BJ (cell line): ENCODE measurements around the gene EPS8L3. TPM values are rescaled to one million over a fixed set of nuclear protein-coding genes. Genes with fewer than 3 reads are reported as not detected.
"Not testable (repeated sequence)": the region's sequence is repeated elsewhere in the genome, so short reads cannot be mapped to it uniquely, and the experiment has no call there.

Experiments used
- CTCF ChIA-PET: fragments of 350-600 bp; formaldehyde crosslinking; extraction: SDS; loops from one replicate; lab custom pipeline; 2021; ENCODE audit warnings: antibody characterized with exemption, inconsistent platforms; lab: Yijun Ruan, JAX
- POLR2A ChIA-PET: fragments of 300-600 bp; sonication (Branson Sonifier 250); formaldehyde crosslinking; extraction: SDS; loops from one replicate; lab custom pipeline; 2021; ENCODE audit warnings: antibody characterized with exemption; lab: Charles Lee
- DNase-seq: peaks from one replicate; pipeline ENCODE4 v3.0.0-alpha.2; 2011; ENCODE audit warnings: low read depth
- H3K27me3 ChIP-seq: 2 replicates; pipeline ENCODE4 v1.6.0; 2011; ENCODE audit warnings: low read length; ENCODE audit not compliant: control insufficient read depth, insufficient read depth
- H3K36me3 ChIP-seq: 2 replicates; pipeline ENCODE4 v1.5.1; 2011; ENCODE audit warnings: low read length; ENCODE audit not compliant: control insufficient read depth, insufficient read depth
- H3K4me3 ChIP-seq: 2 replicates; pipeline ENCODE4 v1.5.1; 2011; ENCODE audit warnings: low read depth, mild to moderate bottlenecking, control low read depth, low read length
- CTCF ChIP-seq: IDR thresholded peaks from 2 replicates; pipeline ENCODE4 v1.5.1; 2011; ENCODE audit warnings: low read depth, mild to moderate bottlenecking, control low read depth, inconsistent platforms, low read length, moderate library complexity; ENCODE audit not compliant: insufficient read depth
- polyA plus RNA-seq: library from polyadenylated mRNA; depleted of rRNA; stranded (reverse); fragments of >200 nt; gene quantifications from 2 replicates; pipeline ENCODE4 v1.2.3, GENCODE V29; 2011

The EPS8L3 gene
- polyA plus RNA-seq, 1 experiment, result not detected

DNA sequence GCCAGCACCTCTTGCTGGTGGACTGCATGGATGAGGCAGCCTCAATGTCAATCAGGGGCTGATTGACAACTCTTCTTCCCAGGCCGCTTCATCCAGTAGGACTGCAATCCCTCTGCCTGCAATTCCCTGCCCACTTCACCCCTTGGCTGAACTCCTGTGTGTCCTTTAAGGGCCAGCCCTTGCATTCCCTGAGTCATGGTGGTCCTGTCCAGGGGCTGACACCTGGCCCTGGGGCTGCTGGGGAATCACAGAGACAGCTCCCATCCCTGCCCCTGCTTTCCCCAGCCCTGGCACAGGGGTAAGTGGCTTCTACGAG is 4.6 kb upstream of the EPS8L3 start:
- Histone ChIP-seq H3K4me3 (no peak overlapping the region), H3K27me3 (no peaks in the 10 kb centered on the region), H3K36me3 (no peaks in the 10 kb centered on the region)
- DNase-seq, result no peak
- CTCF ChIA-PET, result interaction anchor here (11.1 to 26.2 kb wide), 2 partner anchors 129 to 214 kb away, joined by 288 to 763 read pairs; partner anchors contain the start of gene AHCYL1
- TF ChIP-seq CTCF, result no peak
- POLR2A ChIA-PET, result no interaction called here

- Histone ChIP-seq H3K27me3 (no peaks in the 10 kb centered on the region), H3K36me3 (no peaks in the 10 kb centered on the region), H3K4me3 (no peak overlapping the region)
- ChIA-PET CTCF (interaction anchor here (11.1 kb wide), 1 partner anchor 129 kb away, joined by 288 read pairs; no protein-coding TSS in a partner anchor), POLR2A (no interaction called here)
- DNase-seq, result no peak
- no peak for TF ChIP-seq CTCF
These were observed 4.1 kb upstream of the EPS8L3 start for GRCh38 chr1:109767637-109768334.

GRCh38 chr1:109766991-109767636 is 3.4 kb upstream of the EPS8L3 start:
- CTCF ChIA-PET, POLR2A ChIA-PET, H3K4me3 ChIP-seq, H3K36me3 ChIP-seq, H3K27me3 ChIP-seq, DNase-seq: not testable (repeated sequence)

- H3K36me3 ChIP-seq, result no peaks in the 10 kb centered on the region
These were observed 2.3 kb upstream of the EPS8L3 start for GRCh38 chr1:109765896-109766615.

DNA sequence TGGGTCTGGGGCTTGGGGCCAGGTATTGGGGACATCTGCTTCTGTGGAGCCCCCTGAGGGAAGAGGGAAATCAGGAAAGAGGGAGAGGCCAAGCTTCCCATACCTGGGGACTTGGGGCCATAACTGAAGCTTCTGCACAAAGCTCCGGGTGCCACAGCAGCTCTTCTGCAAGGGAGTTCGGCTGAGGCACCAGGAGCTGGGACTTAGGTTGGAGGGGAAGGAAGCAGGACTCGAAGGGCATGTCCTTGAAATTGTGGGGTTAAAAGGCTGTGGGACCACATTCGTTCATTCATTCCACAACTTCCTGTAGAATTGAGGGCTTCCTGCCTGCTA is 1.7 kb upstream of the EPS8L3 start:
- DNase-seq, result no peak
- TF ChIP-seq CTCF, result no peak
- CTCF ChIA-PET, result interaction anchor here (1.0 to 2.8 kb wide), 7 partner anchors 8 to 220 kb away, joined by 4 to 11 read pairs (median 5); partner anchors contain the start of gene AHCYL1
- POLR2A ChIA-PET, result no interaction called here
- Histone ChIP-seq H3K36me3 (no peaks in the 10 kb centered on the region), H3K27me3 (no peaks in the 10 kb centered on the region), H3K4me3 (no peak overlapping the region)

More at GRCh38 chr1:109765896-109766615, 2.3 kb upstream of the EPS8L3 start:
- POLR2A ChIA-PET, result no interaction called here
- Histone ChIP-seq H3K4me3 (no peak overlapping the region), H3K27me3 (no peaks in the 10 kb centered on the region)
- TF ChIP-seq CTCF, result no peak
- DNase-seq, result no peak
- CTCF ChIA-PET, result interaction anchor here (0.7 to 1.8 kb wide), 7 partner anchors 9 to 220 kb away, joined by 3 to 6 read pairs (median 5); partner anchors contain the start of gene AHCYL1
